Sigmoid colon (tissue), 7 donors: Measurements from ENCODE around the gene MEI1. TPM values are rescaled to one million over a fixed set of nuclear protein-coding genes. Genes with fewer than 3 reads are reported as not detected.
A peak's percentile ranks its signal among the peaks of the same experiment; 100 is the strongest.
"Not testable (repeated sequence)": the region's sequence is repeated elsewhere in the genome, so short reads cannot be mapped to it uniquely, and the experiment has no call there.

Experiments
- DNase-seq: peaks from one replicate; pipeline ENCODE4 v3.0.0-alpha.2; 2019
- H3K27ac ChIP-seq, 4 donors: fragments of 200-600 bp; sonication (generic); one replicate each; pipeline ENCODE4 v1.5.1; 2016 to 2019; ENCODE audit warnings: mild to moderate bottlenecking in 1 of 4
- H3K27me3 ChIP-seq, 3 donors: fragments of 200-600 bp; sonication (generic); one replicate each; pipeline ENCODE4 v1.5.1; 2019; ENCODE audit warnings: mild to moderate bottlenecking in 1 of 3
- H3K36me3 ChIP-seq, 4 donors: fragments of 200-600 bp; sonication (generic); one replicate each; pipeline ENCODE4 v1.5.1; 2016 to 2019
- H3K4me1 ChIP-seq, 4 donors: fragments of 200-600 bp; sonication (generic); one replicate each; pipeline ENCODE4 v1.5.1; 2017 to 2019
- H3K4me3 ChIP-seq, 4 donors: fragments of 200-600 bp; sonication (generic); one replicate each; pipeline ENCODE4 v1.5.1; 2017 to 2019; ENCODE audit warnings: mild to moderate bottlenecking in 2 of 4, moderate library complexity in 1 of 4
- H3K9me3 ChIP-seq, 4 donors: fragments of 200-600 bp in 3 of 4; sonication (generic) in 3 of 4; one replicate each; pipeline versions ENCODE4 v1.5.1 to v1.6.1; 2013 to 2019
- CTCF ChIP-seq, 4 experiments: fragments of 450-650 bp in 3 of 4; fragments of 200-600 bp in 1 of 4; IDR thresholded peaks; one replicate each; pipeline ENCODE4 v1.5.1; 2016 to 2019; ENCODE audit warnings: antibody characterized with exemption in 4 of 4, mild to moderate bottlenecking in 3 of 4, moderate library complexity in 2 of 4
- EP300 ChIP-seq, 4 donors: sonication (generic); formaldehyde crosslinking; IDR thresholded peaks; one replicate each; pipeline ENCODE4 v1.6.1; 2017; ENCODE audit warnings: antibody characterized with exemption in 4 of 4
- POLR2A ChIP-seq, 2 donors: fragments of 450-650 bp; IDR thresholded peaks; one replicate each; pipeline ENCODE4 v1.6.1; 2016; ENCODE audit warnings: antibody characterized with exemption in 2 of 2, mild to moderate bottlenecking in 2 of 2, moderate library complexity in 2 of 2
- POLR2AphosphoS5 ChIP-seq, 4 donors: sonication (generic); formaldehyde crosslinking; IDR thresholded peaks; one replicate each; pipeline ENCODE4 v1.6.1; 2017; ENCODE audit warnings: antibody characterized with exemption in 4 of 4
- WGBS, 2 donors: extraction: QIAGEN DNeasy Blood & Tissue Kit; methylation state at CpG; one replicate each; pipeline ENCODE4 v1.1.7; 2013; 5-methylcytosine and 5-hydroxymethylcytosine counted together
- intact Hi-C: fragments of 100-400 bp; cut with DNase I; formaldehyde crosslinking; loops from one replicate; pipeline ENCODE4 v1.15.1; 2023
- polyA plus RNA-seq, 3 donors: library from polyadenylated mRNA; stranded (reverse); fragments of 200-250 nt; gene quantifications; one replicate each; pipeline ENCODE4 v1.2.3, GENCODE V29; 2013
- total RNA-seq, 4 donors: library from RNA; depleted of rRNA; stranded (reverse); fragments of >200 nt; gene quantifications; one replicate each; pipeline ENCODE4 v1.1.0, GENCODE V29; 2016
- donor health status: healthy with polysubstance abuse.
- donor health status: Bipolar disorder and iron deficiency.
- donor health status: healthy.

MEI1 gene
- total and polyA plus RNA-seq, 7 donors = 0.54 to 6.4 (median 1.2) TPM; not detected in 2

GRCh38 chr22:41681616-41682015, 17.7 kb upstream of the MEI1 start:
- Histone ChIP-seq H3K9me3 (no peaks in the 10 kb centered on the region), H3K4me1 (peaks cover 0 to 13% (median 3%) of the 10 kb centered on the region in 4 donors), H3K27ac (peak overlapping the region; percentile 83 to 90 (median 84)), H3K27me3 (no peaks in the 10 kb centered on the region), H3K4me3 (peak overlapping the region; percentile 42 to 60 (median 55)), H3K36me3 (peaks cover 0 to 38% (median 14%) of the 10 kb centered on the region in 4 donors)
- WGBS, 2 donors = 51 to 53% methylated on average over 14 of the region's 14 CpGs
- DNase-seq = peak; percentile 57
- TF ChIP-seq EP300 (IDR thresholded peaks at IDR 0.05) (no peak), POLR2A (IDR thresholded peaks at IDR 0.05) (no peak), CTCF (IDR thresholded peaks at IDR 0.05) (no peak), POLR2AphosphoS5 (IDR thresholded peaks at IDR 0.05) (no peak)
- intact Hi-C loops = loop anchor here (10.0 kb wide), 1 partner anchor 393 kb away; the partner anchor contains the start of genes NAGA, PHETA2 and SMDT1

- intact Hi-C loops = loop anchor here (10.0 kb wide), 1 partner anchor 393 kb away; the partner anchor contains the start of genes NAGA, PHETA2 and SMDT1
These were observed 17.1 kb upstream of the MEI1 start for GRCh38 chr22:41682033-41682807.

GRCh38 chr22:41683052-41683451, 16.3 kb upstream of the MEI1 start:
- Histone ChIP-seq H3K36me3 (peaks cover 0 to 28% (median 13%) of the 10 kb centered on the region in 4 donors), H3K27ac (peak overlapping the region; percentile 83 to 90 (median 84)), H3K27me3 (no peaks in the 10 kb centered on the region), H3K4me3 (peak overlapping the region in 3 of 4 donors; percentile 52 to 60 (median 58)), H3K4me1 (peaks cover 0 to 25% (median 17%) of the 10 kb centered on the region in 4 donors), H3K9me3 (no peaks in the 10 kb centered on the region)
- TF ChIP-seq POLR2A (IDR thresholded peaks at IDR 0.05) (no peak), CTCF (IDR thresholded peaks at IDR 0.05) (no peak), EP300 (IDR thresholded peaks at IDR 0.05) (no peak), POLR2AphosphoS5 (IDR thresholded peaks at IDR 0.05) (no peak)
- DNase-seq = peak; percentile 56
- intact Hi-C loops = loop anchor here (10.0 kb wide), 1 partner anchor 392 kb away; the partner anchor contains the start of genes NAGA, PHETA2 and SMDT1
- WGBS, 2 donors = 90 to 93% methylated on average over 9 of the region's 9 CpGs

More at GRCh38 chr22:41682033-41682807, 17.1 kb upstream of the MEI1 start:
- no peaks in the 10 kb centered on the region for H3K9me3 ChIP-seq
- TF ChIP-seq EP300 (IDR thresholded peaks at IDR 0.05) (no peak), POLR2AphosphoS5 (IDR thresholded peaks at IDR 0.05) (peak; percentile 98 to 99 (median 98)), POLR2A (IDR thresholded peaks at IDR 0.05) (peak; percentile 82 to 85)
- H3K36me3 ChIP-seq = peaks cover 0 to 35% (median 14%) of the 10 kb centered on the region in 4 donors
- peak overlapping the region; percentile 83 to 90 (median 84) for H3K27ac ChIP-seq
- H3K4me1 ChIP-seq = peaks cover 0 to 17% (median 8%) of the 10 kb centered on the region in 4 donors
- H3K27me3 ChIP-seq = no peaks in the 10 kb centered on the region
- WGBS, 2 donors = 44 to 46% methylated on average over 50 of the region's 50 CpGs
- peak; percentile 94 for DNase-seq
- H3K4me3 ChIP-seq = peak overlapping the region; percentile 42 to 60 (median 55)

GRCh38 chr22:41683616-41684015, 15.7 kb upstream of the MEI1 start:
- WGBS, 2 donors = 80 to 87% methylated on average over 3 of the region's 3 CpGs
- H3K9me3 ChIP-seq = no peaks in the 10 kb centered on the region
- TF ChIP-seq EP300 (IDR thresholded peaks at IDR 0.05) = no peak
- no peak for TF ChIP-seq POLR2A (IDR thresholded peaks at IDR 0.05)
- TF ChIP-seq POLR2AphosphoS5 (IDR thresholded peaks at IDR 0.05) = no peak
- TF ChIP-seq CTCF (IDR thresholded peaks at IDR 0.05) = no peak
- no peak for DNase-seq
- H3K27ac ChIP-seq = peak overlapping the region in 1 of 4 donors; percentile 86
- H3K27me3 ChIP-seq = no peaks in the 10 kb centered on the region
- H3K36me3 ChIP-seq = peaks cover 0 to 22% (median 8%) of the 10 kb centered on the region in 4 donors
- H3K4me3 ChIP-seq = no peak overlapping the region
- intact Hi-C loops = loop anchor here (10.0 kb wide), 1 partner anchor 391 kb away; the partner anchor contains the start of genes NAGA, PHETA2 and SMDT1
- H3K4me1 ChIP-seq = peaks cover 0 to 28% (median 17%) of the 10 kb centered on the region in 4 donors

- Histone ChIP-seq H3K36me3 (peaks cover 0 to 16% (median 4%) of the 10 kb centered on the region in 4 donors), H3K27me3 (no peaks in the 10 kb centered on the region), H3K27ac (no peak overlapping the region), H3K4me3 (no peak overlapping the region), H3K9me3 (no peaks in the 10 kb centered on the region), H3K4me1 (peaks cover 0 to 28% (median 20%) of the 10 kb centered on the region in 4 donors)
- 88 to 90% methylated on average over 4 of the region's 4 CpGs for WGBS, 2 donors
- TF ChIP-seq POLR2A (IDR thresholded peaks at IDR 0.05) (no peak), CTCF (IDR thresholded peaks at IDR 0.05) (no peak), EP300 (IDR thresholded peaks at IDR 0.05) (no peak)
- intact Hi-C loops = loop anchor here (10.0 kb wide), 1 partner anchor 391 kb away; the partner anchor contains the start of genes NAGA, PHETA2 and SMDT1
- DNase-seq = no peak
These were observed 15.1 kb upstream of the MEI1 start for GRCh38 chr22:41684194-41684593.

GRCh38 chr22:41686890-41687289, 12.4 kb upstream of the MEI1 start:
- not testable (repeated sequence) for H3K27me3 ChIP-seq, DNase-seq, H3K27ac ChIP-seq, H3K9me3 ChIP-seq, H3K36me3 ChIP-seq, H3K4me3 ChIP-seq
- intact Hi-C loops = loop anchor here (10.0 kb wide), 1 partner anchor 388 kb away; the partner anchor contains the start of genes NAGA, PHETA2 and SMDT1
- H3K4me1 ChIP-seq = peaks cover 0 to 30% (median 20%) of the 10 kb centered on the region in 4 donors
- WGBS, 2 donors = 73 to 85% methylated on average over 11 of the region's 11 CpGs
